Measurements from ENCODE around the gene EPHA6.

GRCh38 chr3:97738761-97739160 is 924.4 kb downstream of the EPHA6 start:
- TF ChIP-seq POLR2A (IDR thresholded peaks at IDR 0.05; ENCODE audit: low read depth, low read length) (no peak), TAF1 (IDR thresholded peaks at IDR 0.05; ENCODE audit: low read depth, low read length) (no peak), POLR2AphosphoS5 (IDR thresholded peaks at IDR 0.05; ENCODE audit: low read depth, low read length) (no peak)
